IMR-90 (cell line): Measurements from ENCODE around the gene TBC1D22A. TPM values are rescaled to one million over a fixed set of nuclear protein-coding genes. Genes with fewer than 3 reads are reported as not detected.

ENCODE experiments used
- ATAC-seq: fragments of 200-7000 bp; cut with Tn5 transposase; 2 replicates; pipeline ENCODE4 v1.9.1; 2020; ENCODE audit warnings: low read depth, mild to moderate bottlenecking, moderate library complexity
- BruUV-seq: library from RNA; stranded (reverse); fragments of 400-500 nt; replicated peaks from 2 replicates; lab custom pipeline; 2021; lab: Mats Ljungman, UMichigan
- CTCF ChIA-PET: fragments of 300-600 bp; formaldehyde crosslinking; extraction: SDS; loops from one replicate; lab custom pipeline; 2021; ENCODE audit warnings: antibody characterized with exemption; lab: Yijun Ruan, JAX
- POLR2A ChIA-PET: fragments of 300-600 bp; sonication (Branson Sonifier 250); formaldehyde crosslinking; loops from one replicate; lab custom pipeline; 2022; ENCODE audit warnings: antibody characterized with exemption; ENCODE audit not compliant: unreplicated experiment; lab: Charles Lee
- DNase-seq: peaks from one replicate; pipeline ENCODE4 v3.0.0; 2013
- H2AFZ ChIP-seq: replicated peaks from 2 replicates; pipeline ENCODE3; 2013; ENCODE audit warnings: low read length, mild to moderate bottlenecking; ENCODE audit not compliant: poor library complexity
- H2AK5ac ChIP-seq: 2 replicates; pipeline ENCODE4 v1.6.1; 2013; ENCODE audit warnings: low read depth, low read length, inconsistent platforms
- H2AK9ac ChIP-seq: replicated peaks from 2 replicates; pipeline ENCODE3; 2013; ENCODE audit warnings: mild to moderate bottlenecking, low read depth, low read length, moderate library complexity; ENCODE audit not compliant: poor library complexity
- H2BK120ac ChIP-seq: 2 replicates; pipeline ENCODE4 v1.6.1; 2013; ENCODE audit warnings: low read depth, low read length, inconsistent platforms
- H2BK15ac ChIP-seq: 3 replicates; pipeline ENCODE4 v1.6.1; 2013; ENCODE audit warnings: low read depth, low read length, inconsistent platforms
- H2BK20ac ChIP-seq: 2 replicates; pipeline ENCODE4 v1.6.1; 2013; ENCODE audit warnings: low read depth, mild to moderate bottlenecking, inconsistent platforms, low read length, moderate library complexity
- H2BK5ac ChIP-seq: 2 replicates; pipeline ENCODE4 v1.6.1; 2013; ENCODE audit warnings: mild to moderate bottlenecking, low read depth, low read length, inconsistent platforms; ENCODE audit not compliant: poor library complexity, severe bottlenecking
- H3K14ac ChIP-seq: replicated peaks from 2 replicates; pipeline ENCODE4 v1.6.1; 2013; ENCODE audit warnings: low read depth, low read length, inconsistent platforms
- H3K18ac ChIP-seq: 2 replicates; pipeline ENCODE4 v1.6.1; 2013; ENCODE audit warnings: low read depth, low read length, control low read depth
- H3K23ac ChIP-seq: 2 replicates; pipeline ENCODE4 v1.6.1; 2013; ENCODE audit warnings: low read depth, low read length, inconsistent platforms
- H3K27ac ChIP-seq: 2 replicates; pipeline ENCODE4 v1.5.1; 2013; ENCODE audit warnings: mild to moderate bottlenecking, control low read depth, low read length; ENCODE audit not compliant: insufficient read depth
- H3K27me3 ChIP-seq: 2 replicates; pipeline ENCODE4 v1.6.1; 2013; ENCODE audit warnings: low read length; ENCODE audit not compliant: control insufficient read depth, insufficient read depth
- H3K36me3 ChIP-seq: 2 replicates; pipeline ENCODE4 v1.6.1; 2013; ENCODE audit warnings: low read length, mixed read lengths; ENCODE audit not compliant: control insufficient read depth, insufficient read depth
- H3K4ac ChIP-seq: 2 replicates; pipeline ENCODE4 v1.6.1; 2013; ENCODE audit warnings: low read depth, low read length, inconsistent platforms
- H3K4me1 ChIP-seq: 2 replicates; pipeline ENCODE4 v1.6.1; 2013; ENCODE audit warnings: low read length, mixed read lengths; ENCODE audit not compliant: control insufficient read depth, insufficient read depth
- H3K4me2 ChIP-seq: 2 replicates; pipeline ENCODE4 v1.6.1; 2013; ENCODE audit warnings: low read depth, mild to moderate bottlenecking, control low read depth, low read length, moderate library complexity
- H3K4me3 ChIP-seq: 2 replicates; pipeline ENCODE4 v1.5.1; 2013; ENCODE audit warnings: low read depth, mild to moderate bottlenecking, control low read depth, low read length, moderate library complexity; ENCODE audit not compliant: insufficient read depth
- H3K56ac ChIP-seq: 2 replicates; pipeline ENCODE4 v1.6.1; 2013; ENCODE audit warnings: low read length, inconsistent platforms; ENCODE audit not compliant: insufficient read depth; ENCODE audit errors: extremely low read depth
- H3K79me1 ChIP-seq, 2 experiments: 2 replicates each; pipeline ENCODE4 v1.6.1; 2013; ENCODE audit warnings: low read length in 2 of 2, inconsistent platforms in 1 of 2, low read depth in 1 of 2
- H3K9ac ChIP-seq: 2 replicates; pipeline ENCODE4 v1.6.1; 2013; ENCODE audit warnings: low read depth, low read length, control low read depth
- H3K9me1 ChIP-seq: 2 replicates; pipeline ENCODE4 v1.6.1; 2013; ENCODE audit warnings: low read length, inconsistent platforms; ENCODE audit not compliant: insufficient read depth
- H3K9me3 ChIP-seq: 2 replicates; pipeline ENCODE4 v1.6.1; 2013; ENCODE audit warnings: low read length; ENCODE audit not compliant: control insufficient read depth, insufficient read depth
- H4K20me1 ChIP-seq: 2 replicates; pipeline ENCODE4 v1.6.1; 2013; ENCODE audit warnings: low read length, inconsistent platforms; ENCODE audit not compliant: insufficient read depth
- H4K5ac ChIP-seq: 2 replicates; pipeline ENCODE4 v1.6.1; 2013; ENCODE audit warnings: mild to moderate bottlenecking, low read depth, low read length, control low read depth
- H4K8ac ChIP-seq, 2 experiments: 2 replicates each; pipeline ENCODE4 v1.6.1; 2013; ENCODE audit warnings: low read depth in 2 of 2, low read length in 2 of 2, control low read depth in 1 of 2, inconsistent platforms in 1 of 2
- H4K91ac ChIP-seq: 2 replicates; pipeline ENCODE4 v1.6.1; 2013; ENCODE audit warnings: low read depth, low read length, inconsistent platforms; ENCODE audit not compliant: insufficient read depth
- BHLHE40 ChIP-seq: fragments of 150-350 bp; IDR thresholded peaks from 2 replicates; pipeline ENCODE4 v1.6.1; 2016; ENCODE audit warnings: mild to moderate bottlenecking, low read depth, low read length
- CEBPB ChIP-seq: IDR thresholded peaks from 2 replicates; pipeline ENCODE4 v1.6.1; 2012; ENCODE audit warnings: low read depth, low read length, improper control_type of control experiment
- CHD1 ChIP-seq: IDR thresholded peaks from 2 replicates; pipeline ENCODE4 v1.6.1; 2012; ENCODE audit warnings: low read depth, low read length, improper control_type of control experiment
- CTCF ChIP-seq: conservative IDR thresholded peaks from 2 replicates; pipeline ENCODE4 v1.5.1; 2012; ENCODE audit warnings: mild to moderate bottlenecking, low read depth, low read length, improper control_type of control experiment
- ELK1 ChIP-seq: fragments of 150-350 bp; IDR thresholded peaks from 2 replicates; pipeline ENCODE4 v1.6.1; 2016; ENCODE audit warnings: low read depth, mild to moderate bottlenecking, low read length, moderate library complexity, borderline replicate concordance
- FOS ChIP-seq: fragments of 150-350 bp; IDR thresholded peaks from 2 replicates; pipeline ENCODE4 v1.6.1; 2016; ENCODE audit warnings: low read depth, low read length
- MAFK ChIP-seq: IDR thresholded peaks from 2 replicates; pipeline ENCODE4 v1.6.1; 2012; ENCODE audit warnings: low read depth, low read length, improper control_type of control experiment
- MAZ ChIP-seq: IDR thresholded peaks from 2 replicates; pipeline ENCODE4 v1.6.1; 2012; ENCODE audit warnings: low read depth, mild to moderate bottlenecking, low read length, improper control_type of control experiment, moderate library complexity, borderline replicate concordance
- MXI1 ChIP-seq: IDR thresholded peaks from 2 replicates; pipeline ENCODE4 v1.6.1; 2012; ENCODE audit warnings: low read depth, mild to moderate bottlenecking, low read length, moderate library complexity, borderline replicate concordance
- NFE2L2 ChIP-seq: fragments of 150-350 bp; IDR thresholded peaks from 2 replicates; pipeline ENCODE4 v1.6.1; 2016; ENCODE audit warnings: low read depth, mild to moderate bottlenecking, low read length
- POLR2A ChIP-seq: IDR thresholded peaks from 2 replicates; pipeline ENCODE4 v1.6.1; 2012; ENCODE audit warnings: mild to moderate bottlenecking, low read depth, low read length
- RAD21 ChIP-seq: IDR thresholded peaks from 2 replicates; pipeline ENCODE4 v1.6.1; 2012; ENCODE audit warnings: low read length, improper control_type of control experiment
- RCOR1 ChIP-seq: IDR thresholded peaks from 2 replicates; pipeline ENCODE4 v1.6.1; 2012; ENCODE audit warnings: mild to moderate bottlenecking, low read length, improper control_type of control experiment; ENCODE audit not compliant: insufficient replicate concordance
- RFX5 ChIP-seq: IDR thresholded peaks from 2 replicates; pipeline ENCODE4 v1.8.0; 2012; ENCODE audit warnings: low read depth, mild to moderate bottlenecking, low read length, moderate library complexity
- SMC3 ChIP-seq: fragments of 150-350 bp; IDR thresholded peaks from 2 replicates; pipeline ENCODE4 v1.6.1; 2016; ENCODE audit warnings: low read depth, mild to moderate bottlenecking, antibody characterized with exemption, low read length, moderate library complexity
- USF2 ChIP-seq: fragments of 150-350 bp; IDR thresholded peaks from 2 replicates; pipeline ENCODE4 v1.6.1; 2017; ENCODE audit warnings: mild to moderate bottlenecking, antibody characterized with exemption, low read length, low read depth
- WGBS, 2 experiments: methylation state at CpG; one replicate each; pipeline versions ENCODE4 v1.1.5 to v1.1.7; 2013; ENCODE audit warnings: missing lambda C conversion rate in 2 of 2; ENCODE audit not compliant: insufficient read length in 1 of 2; ENCODE audit errors: extremely low coverage in 2 of 2; 5-methylcytosine and 5-hydroxymethylcytosine counted together
- dilution Hi-C: fragments of 300-500 bp; cut with HindIII; formaldehyde crosslinking; loops from one replicate; pipeline ENCODE4 v1.14.3; 2018; ENCODE audit warnings: low sequenced_read_pairs; ENCODE audit not compliant: unreplicated experiment
- in situ Hi-C: fragments of 300-500 bp; cut with MboI; formaldehyde crosslinking; loops from 3 replicates; pipeline ENCODE4 v1.14.3; 2019; ENCODE audit warnings: low sequenced_read_pairs, inconsistent platforms, mixed read lengths
- intact Hi-C: fragments of 100-400 bp; cut with micrococcal nuclease; formaldehyde crosslinking; loops from 2 replicates; pipeline ENCODE4 v1.10.0; 2022
- polyA plus RNA-seq, 3 experiments: library from polyadenylated mRNA; depleted of rRNA; stranded (reverse); fragments of >200 nt; gene quantifications; 2 replicates each; pipeline ENCODE4 v1.2.3, GENCODE V29; 2012; ENCODE audit warnings: low replicate concordance in 1 of 3
- total RNA-seq: library from RNA; depleted of rRNA; stranded (reverse); fragments of >200 nt; gene quantifications from 2 replicates; pipeline ENCODE4 v1.2.3, GENCODE V29; 2012

TBC1D22A gene
- total and polyA plus RNA-seq, 2 of the 4 experiments (the other 2 are of a cell fraction), result 9.0 to 16.7 TPM

- CTCF ChIA-PET, result interaction anchor here (0.6 kb wide), 1 partner anchor 10 kb away, joined by 8 read pairs; no protein-coding TSS in a partner anchor
Measured at GRCh38 chr22:46994265-46994664, 231.8 kb downstream of the TBC1D22A start.

More at GRCh38 chr22:46994265-46994664, 231.8 kb downstream of the TBC1D22A start:
- intact Hi-C loops, result no loop called here
- no peak for DNase-seq
- no peak overlapping the region for H2BK5ac ChIP-seq
- WGBS, 2 experiments, result 100% methylated on average over 2 of the region's 11 CpGs; no CpG with 5 or more reads in 1 of the 2 experiments
- no peak overlapping the region for H3K14ac ChIP-seq
- POLR2A ChIA-PET, result no interaction called here
- H2AFZ ChIP-seq, result no peak overlapping the region
- H3K27me3 ChIP-seq, result no peaks in the 10 kb centered on the region
- no peak overlapping the region for H2AK9ac ChIP-seq
- H3K23ac ChIP-seq, result no peak overlapping the region
- no peak overlapping the region for H3K9ac ChIP-seq
- no peak overlapping the region for H3K4me3 ChIP-seq
- BruUV-seq, result no TSS peak
- H3K18ac ChIP-seq, result no peak overlapping the region
- no peak overlapping the region for H3K27ac ChIP-seq
- H3K56ac ChIP-seq, result no peak overlapping the region
- no peak overlapping the region for H4K8ac ChIP-seq
- H3K9me1 ChIP-seq, result no peaks in the 10 kb centered on the region; the same call in 1 of the 2 replicates
- no peaks in the 10 kb centered on the region for H3K9me3 ChIP-seq
- H2AK5ac ChIP-seq, result no peak overlapping the region
- dilution Hi-C loops, result no loop called here
- H2BK20ac ChIP-seq, result no peak overlapping the region
- H3K4ac ChIP-seq, result no peak overlapping the region
- H3K4me2 ChIP-seq, result no peak overlapping the region
- H2BK15ac ChIP-seq, result no peak overlapping the region
- in situ Hi-C loops, result no loop called here
- H3K36me3 ChIP-seq, result peaks cover 13% of the 10 kb centered on the region
- no peaks in the 10 kb centered on the region for H4K20me1 ChIP-seq
- ATAC-seq, result no peak
- H3K4me1 ChIP-seq, result no peaks in the 10 kb centered on the region
- H3K79me1 ChIP-seq, result 0 out of 4 replicates have a peak, but pooled peaks cover 0 to 7% of the 10 kb centered on the region in 2 experiments
- H4K91ac ChIP-seq, result no peak overlapping the region
- H2BK120ac ChIP-seq, result no peak overlapping the region
- H4K5ac ChIP-seq, result no peak overlapping the region
- TF ChIP-seq RAD21, result no peak
- no peak for TF ChIP-seq POLR2A
- TF ChIP-seq CTCF, result no peak
- no peak for TF ChIP-seq USF2
- TF ChIP-seq NFE2L2, result no peak
- TF ChIP-seq CHD1, result no peak
- no peak for TF ChIP-seq BHLHE40
- no peak for TF ChIP-seq MXI1
- no peak for TF ChIP-seq FOS
- TF ChIP-seq MAZ, result no peak
- no peak for TF ChIP-seq CEBPB
- TF ChIP-seq RFX5, result no peak
- TF ChIP-seq ELK1, result no peak
- TF ChIP-seq RCOR1, result no peak
- no peak for TF ChIP-seq MAFK
- TF ChIP-seq SMC3, result no peak
